ENCODE data around the gene CCDC175.

DNA sequence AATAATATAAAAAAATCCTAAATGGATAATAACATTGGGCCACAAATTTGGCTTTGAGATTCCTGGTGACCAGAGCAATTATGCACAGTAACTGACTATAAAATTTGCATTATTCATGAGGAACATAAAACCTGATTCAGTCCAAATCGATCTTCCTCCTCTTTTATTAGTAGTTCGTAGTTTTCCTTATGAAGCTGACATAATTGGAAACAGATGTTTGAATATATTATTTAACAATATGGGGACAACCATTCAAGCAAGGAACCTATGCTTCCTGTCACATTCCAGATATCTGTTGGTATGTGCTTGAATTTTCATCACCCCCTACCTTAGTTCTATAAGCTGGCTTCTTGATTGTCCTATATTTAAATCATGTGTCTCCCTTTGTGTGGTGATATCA is 34.9 kb downstream of the CCDC175 start:
- TF ChIP-seq EZH2 (IDR thresholded peaks at IDR 0.05; ENCODE audit: borderline replicate concordance, low read length): no peak
- TF ChIP-seq, protein P1, sequence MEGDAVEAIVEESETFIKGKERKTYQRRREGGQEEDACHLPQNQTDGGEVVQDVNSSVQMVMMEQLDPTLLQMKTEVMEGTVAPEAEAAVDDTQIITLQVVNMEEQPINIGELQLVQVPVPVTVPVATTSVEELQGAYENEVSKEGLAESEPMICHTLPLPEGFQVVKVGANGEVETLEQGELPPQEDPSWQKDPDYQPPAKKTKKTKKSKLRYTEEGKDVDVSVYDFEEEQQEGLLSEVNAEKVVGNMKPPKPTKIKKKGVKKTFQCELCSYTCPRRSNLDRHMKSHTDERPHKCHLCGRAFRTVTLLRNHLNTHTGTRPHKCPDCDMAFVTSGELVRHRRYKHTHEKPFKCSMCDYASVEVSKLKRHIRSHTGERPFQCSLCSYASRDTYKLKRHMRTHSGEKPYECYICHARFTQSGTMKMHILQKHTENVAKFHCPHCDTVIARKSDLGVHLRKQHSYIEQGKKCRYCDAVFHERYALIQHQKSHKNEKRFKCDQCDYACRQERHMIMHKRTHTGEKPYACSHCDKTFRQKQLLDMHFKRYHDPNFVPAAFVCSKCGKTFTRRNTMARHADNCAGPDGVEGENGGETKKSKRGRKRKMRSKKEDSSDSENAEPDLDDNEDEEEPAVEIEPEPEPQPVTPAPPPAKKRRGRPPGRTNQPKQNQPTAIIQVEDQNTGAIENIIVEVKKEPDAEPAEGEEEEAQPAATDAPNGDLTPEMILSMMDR (IDR thresholded peaks at IDR 0.05; ENCODE audit: low read length): no peak
